Body of pancreas (tissue), 4 donors: ENCODE data around the gene TNRC6C.

Experiments
- CTCF ChIP-seq, 7 experiments: fragments of 450-650 bp in 4 of 7; fragments of 200-600 bp in 3 of 7; sonication (generic) in 3 of 7; IDR thresholded peaks; one replicate each; pipeline ENCODE4 v1.5.1; 2016 to 2019; ENCODE audit warnings: antibody characterized with exemption in 7 of 7
- POLR2A ChIP-seq, 3 donors: fragments of 450-650 bp; IDR thresholded peaks; one replicate each; pipeline ENCODE4 v1.6.1; 2016; ENCODE audit warnings: antibody characterized with exemption in 3 of 3, mild to moderate bottlenecking in 2 of 3

- TF ChIP-seq POLR2A (IDR thresholded peaks at IDR 0.05) (no peak), CTCF (IDR thresholded peaks at IDR 0.05) (no peak)
These were observed 43.1 kb downstream of the TNRC6C start for GRCh38 chr17:78001612-78002011.
